Fibroblast of lung (primary cell): Measurements from ENCODE around the gene BCDIN3D. TPM values are rescaled to one million over a fixed set of nuclear protein-coding genes. Genes with fewer than 3 reads are reported as not detected.

Experiments
- DNase-seq, 2 donors: peaks; one replicate each; pipeline versions ENCODE4 v3.0.0 to v3.0.0-alpha.2; 2010; ENCODE audit warnings: low read depth in 2 of 2
- H2AFZ ChIP-seq: 2 replicates; pipeline ENCODE4 v1.5.1; 2012; ENCODE audit warnings: low read length, control low read depth, inconsistent platforms
- H3K27ac ChIP-seq: 2 replicates; pipeline ENCODE4 v1.5.1; 2011; ENCODE audit warnings: low read length, control low read depth; ENCODE audit not compliant: insufficient read depth
- H3K27me3 ChIP-seq: 2 replicates; pipeline ENCODE4 v1.5.1; 2011; ENCODE audit warnings: mild to moderate bottlenecking, low read length; ENCODE audit not compliant: control insufficient read depth, insufficient read depth
- H3K36me3 ChIP-seq: 2 replicates; pipeline ENCODE4 v1.5.1; 2011; ENCODE audit warnings: low read length; ENCODE audit not compliant: control insufficient read depth, insufficient read depth
- H3K4me1 ChIP-seq: 2 replicates; pipeline ENCODE4 v1.5.1; 2011; ENCODE audit warnings: low read length; ENCODE audit not compliant: control insufficient read depth, insufficient read depth; ENCODE audit errors: extremely low read depth
- H3K4me2 ChIP-seq: 2 replicates; pipeline ENCODE4 v1.5.1; 2011; ENCODE audit warnings: low read length, control low read depth; ENCODE audit not compliant: insufficient read depth; ENCODE audit errors: extremely low read depth
- H3K4me3 ChIP-seq, 4 experiments: fragments of 200-600 bp in 1 of 4; sonication (generic) in 1 of 4; replicated peaks in 1 of 4; 2 replicates each; pipeline ENCODE4 v1.5.1; 2011 to 2016; ENCODE audit warnings: low read length in 4 of 4, low read depth in 3 of 4, mild to moderate bottlenecking in 3 of 4, control low read depth in 2 of 4, inconsistent platforms in 1 of 4, mixed read lengths in 1 of 4; ENCODE audit not compliant: insufficient read depth in 1 of 4; ENCODE audit errors: control extremely low read depth in 1 of 4
- H3K79me2 ChIP-seq: 2 replicates; pipeline ENCODE4 v1.5.1; 2012; ENCODE audit warnings: mild to moderate bottlenecking, low read length, inconsistent platforms; ENCODE audit not compliant: control insufficient read depth, insufficient read depth
- H3K9ac ChIP-seq: 2 replicates; pipeline ENCODE4 v1.5.1; 2011; ENCODE audit warnings: mild to moderate bottlenecking, low read length, control low read depth; ENCODE audit not compliant: insufficient read depth
- H3K9me3 ChIP-seq: 2 replicates; pipeline ENCODE4 v1.5.1; 2012; ENCODE audit warnings: low read depth, low read length; ENCODE audit not compliant: control insufficient read depth, insufficient read depth
- H4K20me1 ChIP-seq: 2 replicates; pipeline ENCODE4 v1.5.1; 2011; ENCODE audit warnings: low read length; ENCODE audit not compliant: control insufficient read depth, insufficient read depth; ENCODE audit errors: extremely low read depth
- EZH2 ChIP-seq: IDR thresholded peaks from 2 replicates; pipeline ENCODE4 v1.5.1; 2012; ENCODE audit warnings: low read length, control low read depth, mild to moderate bottlenecking; ENCODE audit errors: missing control alignments
- polyA plus RNA-seq, 2 donors: library from polyadenylated mRNA; depleted of rRNA in 1 of 2; stranded (reverse) in 1 of 2; unstranded in 1 of 2; fragments of >200 nt; gene quantifications; 2 replicates each; pipeline ENCODE4 v1.2.1, GENCODE V29; 2011 to 2012; ENCODE audit warnings: missing spikeins in 1 of 2
- total RNA-seq: library from RNA; depleted of rRNA; stranded (reverse); fragments of >200 nt; gene quantifications from 2 replicates; pipeline ENCODE4 v1.2.1, GENCODE V29; 2014
- TF ChIP-seq, protein P1 (sequence below), 2 donors: IDR thresholded peaks in 1 of 2; conservative IDR thresholded peaks in 1 of 2; 1 replicate in 1 of 2; 2 replicates in 1 of 2; pipeline ENCODE4 v1.5.1; 2011 to 2012; ENCODE audit warnings: low read length in 2 of 2, control low read depth in 1 of 2, inconsistent platforms in 1 of 2, low read depth in 1 of 2, mild to moderate bottlenecking in 1 of 2

BCDIN3D gene
- total and polyA plus RNA-seq, 2 donors (not counting 1 experiment from before 2014, with no cell fraction given): 3.2 to 4.5 TPM

DNA sequence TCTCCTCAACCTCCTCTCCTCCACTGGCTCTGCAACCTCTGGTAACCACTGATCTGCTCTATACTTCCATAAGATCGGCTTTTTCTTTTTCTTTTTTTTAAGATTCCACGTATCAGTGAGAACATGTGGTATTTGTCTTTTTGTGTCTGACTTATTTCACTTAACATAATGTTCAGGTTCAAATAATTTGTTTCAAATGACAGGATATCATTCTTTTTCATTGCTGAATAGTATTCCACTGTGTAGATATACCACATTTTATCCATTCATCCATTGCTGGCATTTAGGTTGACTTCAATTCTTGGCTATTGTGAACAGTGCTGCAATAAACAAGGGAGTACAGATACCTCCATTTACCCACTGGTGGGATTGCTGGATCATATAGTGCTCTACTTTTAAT lies 55.2 kb downstream of the BCDIN3D start:
- Histone ChIP-seq H3K27me3 (no peaks in the 10 kb centered on the region), H3K36me3 (peaks cover 2% of the 10 kb centered on the region), H4K20me1 (no peaks in the 10 kb centered on the region), H2AFZ (no peak overlapping the region), H3K4me1 (peaks cover 8% of the 10 kb centered on the region), H3K79me2 (no peaks in the 10 kb centered on the region), H3K9ac (no peak overlapping the region), H3K9me3 (no peaks in the 10 kb centered on the region), H3K4me3 (no peak overlapping the region), H3K27ac (no peak overlapping the region), H3K4me2 (no peak overlapping the region)
- DNase-seq: no peak
- TF ChIP-seq, protein P1, sequence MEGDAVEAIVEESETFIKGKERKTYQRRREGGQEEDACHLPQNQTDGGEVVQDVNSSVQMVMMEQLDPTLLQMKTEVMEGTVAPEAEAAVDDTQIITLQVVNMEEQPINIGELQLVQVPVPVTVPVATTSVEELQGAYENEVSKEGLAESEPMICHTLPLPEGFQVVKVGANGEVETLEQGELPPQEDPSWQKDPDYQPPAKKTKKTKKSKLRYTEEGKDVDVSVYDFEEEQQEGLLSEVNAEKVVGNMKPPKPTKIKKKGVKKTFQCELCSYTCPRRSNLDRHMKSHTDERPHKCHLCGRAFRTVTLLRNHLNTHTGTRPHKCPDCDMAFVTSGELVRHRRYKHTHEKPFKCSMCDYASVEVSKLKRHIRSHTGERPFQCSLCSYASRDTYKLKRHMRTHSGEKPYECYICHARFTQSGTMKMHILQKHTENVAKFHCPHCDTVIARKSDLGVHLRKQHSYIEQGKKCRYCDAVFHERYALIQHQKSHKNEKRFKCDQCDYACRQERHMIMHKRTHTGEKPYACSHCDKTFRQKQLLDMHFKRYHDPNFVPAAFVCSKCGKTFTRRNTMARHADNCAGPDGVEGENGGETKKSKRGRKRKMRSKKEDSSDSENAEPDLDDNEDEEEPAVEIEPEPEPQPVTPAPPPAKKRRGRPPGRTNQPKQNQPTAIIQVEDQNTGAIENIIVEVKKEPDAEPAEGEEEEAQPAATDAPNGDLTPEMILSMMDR (conservative IDR thresholded peaks at IDR 0.05 in 1 of 2, IDR thresholded peaks at IDR 0.05 in 1 of 2; ENCODE audit: low read depth in 1 of 2, low read length in 2 of 2): no peak
- TF ChIP-seq EZH2: no peak

Other genes starting within 250 kb of the BCDIN3D start
- gene FAM186B, start 237.5 kb downstream of the BCDIN3D start, total RNA-seq: 0.33 and 0.51 TPM in 2 replicates
- gene FAM186B, start 237.5 kb downstream of the BCDIN3D start, polyA plus RNA-seq: 0.10 and 0.11 TPM in 2 replicates
- gene PRPF40B, start 219.5 kb downstream of the BCDIN3D start, total RNA-seq: 9.2 and 11.7 TPM in 2 replicates
- gene PRPF40B, start 219.5 kb downstream of the BCDIN3D start, polyA plus RNA-seq: 6.4 TPM in 2 replicates
- 17.2 and 22.5 TPM in 2 replicates for gene FMNL3, start 135.7 kb downstream of the BCDIN3D start, total RNA-seq
- gene FMNL3, start 135.7 kb downstream of the BCDIN3D start, polyA plus RNA-seq: 13.6 and 15.0 TPM in 2 replicates
- gene TMBIM6, start 101.5 kb downstream of the BCDIN3D start, total RNA-seq: 369 and 432 TPM in 2 replicates
- gene TMBIM6, start 101.5 kb downstream of the BCDIN3D start, polyA plus RNA-seq: 830 and 879 TPM in 2 replicates
- gene NCKAP5L, start 14.7 kb downstream of the BCDIN3D start, total RNA-seq: 11.6 and 14.2 TPM in 2 replicates
- 3.9 TPM in 2 replicates for gene NCKAP5L, start 14.7 kb downstream of the BCDIN3D start, polyA plus RNA-seq
- gene FAIM2, start 60.8 kb upstream of the BCDIN3D start, total RNA-seq: 0.50 and 3.6 TPM in 2 replicates
- 1.00 and 7.3 TPM in 2 replicates for gene FAIM2, start 60.8 kb upstream of the BCDIN3D start, polyA plus RNA-seq
- gene AQP2, start 107.6 kb upstream of the BCDIN3D start, total RNA-seq: not detected in 2 replicates
- not detected in 2 replicates for gene AQP2, start 107.6 kb upstream of the BCDIN3D start, polyA plus RNA-seq
- under 0.01 TPM in 1 of 2 replicates, not detected in the other for gene AQP5, start 118.8 kb upstream of the BCDIN3D start, total RNA-seq
- not detected in 2 replicates for gene AQP5, start 118.8 kb upstream of the BCDIN3D start, polyA plus RNA-seq
- gene AQP6, start 129.8 kb upstream of the BCDIN3D start, total RNA-seq: under 0.01 and 0.17 TPM in 2 replicates
- 0.06 TPM in 1 of 2 replicates, not detected in the other for gene AQP6, start 129.8 kb upstream of the BCDIN3D start, polyA plus RNA-seq
- gene RACGAP1, start 182.4 kb upstream of the BCDIN3D start, total RNA-seq: 15.2 and 38.1 TPM in 2 replicates
- gene RACGAP1, start 182.4 kb upstream of the BCDIN3D start, polyA plus RNA-seq: 22.9 and 73.4 TPM in 2 replicates
- 1.7 and 1.8 TPM in 2 replicates for gene ASIC1, start 214.5 kb upstream of the BCDIN3D start, total RNA-seq
- 2.6 and 3.9 TPM in 2 replicates for gene ASIC1, start 214.5 kb upstream of the BCDIN3D start, polyA plus RNA-seq
- gene SMARCD1, start 242.2 kb upstream of the BCDIN3D start, total RNA-seq: 22.9 and 34.3 TPM in 2 replicates
- 30.5 and 45.0 TPM in 2 replicates for gene SMARCD1, start 242.2 kb upstream of the BCDIN3D start, polyA plus RNA-seq